ENCODE data around the gene TNFRSF19.

- TF ChIP-seq ZNF324 (tag by site-specific recombination; IDR thresholded peaks at IDR 0.05) (no peak), PRDM10 (tag by site-specific recombination; IDR thresholded peaks at IDR 0.05) (no peak), ZSCAN4 (tag by site-specific recombination; IDR thresholded peaks at IDR 0.05) (no peak), ZNF624 (tag by site-specific recombination; IDR thresholded peaks at IDR 0.05) (no peak), CTCF (tag by site-specific recombination; IDR thresholded peaks at IDR 0.05) (no peak), ZNF621 (tag by site-specific recombination; IDR thresholded peaks at IDR 0.05) (no peak), ZNF433 (tag by site-specific recombination; IDR thresholded peaks at IDR 0.05; ENCODE audit: low read depth) (no peak), ZBTB21 (tag by site-specific recombination; IDR thresholded peaks at IDR 0.05) (no peak), BCL6B (tag by site-specific recombination; IDR thresholded peaks at IDR 0.05) (no peak)
These were observed 90.0 kb downstream of the TNFRSF19 start for GRCh38 chr13:23660249-23660648.

All from HEK293 (cell line).